PC-3 (cell line): Measurements from ENCODE around the gene P2RY14.

Source experiments
- CTCF ChIP-seq: fragments of 300-600 bp; sonication (generic); conservative IDR thresholded peaks from 2 replicates; pipeline ENCODE4 v1.5.1; 2017; ENCODE audit warnings: antibody characterized with exemption, low read depth, mild to moderate bottlenecking, low read length
- EZH2 ChIP-seq: fragments of 300-600 bp; sonication (generic); IDR thresholded peaks from one replicate; pipeline ENCODE4 v1.6.1; 2017; ENCODE audit warnings: antibody characterized with exemption, mild to moderate bottlenecking, low read length; ENCODE audit not compliant: unreplicated experiment

- TF ChIP-seq EZH2 (no peak), CTCF (no peak)
These were observed 87.2 kb downstream of the P2RY14 start for GRCh38 chr3:151191095-151191494.
